ENCODE data around the gene PRDM12. TPM values are rescaled to one million over a fixed set of nuclear protein-coding genes. Genes with fewer than 3 reads are reported as not detected.

The PRDM12 gene
- total RNA-seq, 1 donor: not detected

GRCh38 chr9:130711469-130711868 is 47.1 kb downstream of the PRDM12 start:
- H3K4me3 ChIP-seq (ENCODE audit: low read length): no peak overlapping the region
- H3K9me3 ChIP-seq (ENCODE audit: low read depth, low read length): no peaks in the 10 kb centered on the region
- no peaks in the 10 kb centered on the region for H3K27me3 ChIP-seq (ENCODE audit: insufficient read depth, low read length)
- H3K4me1 ChIP-seq (ENCODE audit: insufficient read depth, low read length): peaks cover 36% of the 10 kb centered on the region

- H3K27me3 ChIP-seq (ENCODE audit: insufficient read depth, low read length): no peaks in the 10 kb centered on the region
- peaks cover 36% of the 10 kb centered on the region for H3K4me1 ChIP-seq (ENCODE audit: insufficient read depth, low read length)
- H3K4me3 ChIP-seq (ENCODE audit: low read length): peak overlapping the region; percentile 87
Measured at GRCh38 chr9:130712564-130713285, 48.3 kb downstream of the PRDM12 start.

GRCh38 chr9:130713286-130713960 is 49.0 kb downstream of the PRDM12 start:
- H3K4me1 ChIP-seq (ENCODE audit: insufficient read depth, low read length): peaks cover 36% of the 10 kb centered on the region
- no peaks in the 10 kb centered on the region for H3K9me3 ChIP-seq (ENCODE audit: low read depth, low read length)
- H3K27me3 ChIP-seq (ENCODE audit: insufficient read depth, low read length): no peaks in the 10 kb centered on the region
- H3K4me3 ChIP-seq (ENCODE audit: low read length): peak overlapping the region; percentile 87

More at GRCh38 chr9:130712564-130713285, 48.3 kb downstream of the PRDM12 start:
- no peaks in the 10 kb centered on the region for H3K9me3 ChIP-seq (ENCODE audit: low read depth, low read length)

- peaks cover 36% of the 10 kb centered on the region for H3K4me1 ChIP-seq (ENCODE audit: insufficient read depth, low read length)
- no peaks in the 10 kb centered on the region for H3K27me3 ChIP-seq (ENCODE audit: insufficient read depth, low read length)
- no peaks in the 10 kb centered on the region for H3K9me3 ChIP-seq (ENCODE audit: low read depth, low read length)
- H3K4me3 ChIP-seq (ENCODE audit: low read length): no peak overlapping the region
Measured at GRCh38 chr9:130714586-130715110, 50.3 kb downstream of the PRDM12 start.

- Histone ChIP-seq H3K27me3 (ENCODE audit: insufficient read depth, low read length) (no peaks in the 10 kb centered on the region), H3K4me3 (ENCODE audit: low read length) (no peak overlapping the region), H3K9me3 (ENCODE audit: low read depth, low read length) (no peaks in the 10 kb centered on the region), H3K4me1 (ENCODE audit: insufficient read depth, low read length) (peaks cover 36% of the 10 kb centered on the region)
Measured at GRCh38 chr9:130715270-130715669, 50.9 kb downstream of the PRDM12 start.

- Histone ChIP-seq H3K27me3 (ENCODE audit: insufficient read depth, low read length) (no peaks in the 10 kb centered on the region), H3K4me1 (ENCODE audit: insufficient read depth, low read length) (peaks cover 28% of the 10 kb centered on the region), H3K9me3 (ENCODE audit: low read depth, low read length) (no peaks in the 10 kb centered on the region), H3K4me3 (ENCODE audit: low read length) (no peak overlapping the region)
Measured at GRCh38 chr9:130718562-130718961, 54.2 kb downstream of the PRDM12 start.

- Histone ChIP-seq H3K9me3 (ENCODE audit: low read depth, low read length) (no peaks in the 10 kb centered on the region), H3K4me1 (ENCODE audit: insufficient read depth, low read length) (peaks cover 6% of the 10 kb centered on the region), H3K4me3 (ENCODE audit: low read length) (no peak overlapping the region), H3K27me3 (ENCODE audit: insufficient read depth, low read length) (no peaks in the 10 kb centered on the region)
Measured at GRCh38 chr9:130720762-130721161, 56.4 kb downstream of the PRDM12 start.

- H3K4me1 ChIP-seq (ENCODE audit: insufficient read depth, low read length): no peaks in the 10 kb centered on the region
- no peaks in the 10 kb centered on the region for H3K27me3 ChIP-seq (ENCODE audit: insufficient read depth, low read length)
- H3K4me3 ChIP-seq (ENCODE audit: low read length): no peak overlapping the region
- no peaks in the 10 kb centered on the region for H3K9me3 ChIP-seq (ENCODE audit: low read depth, low read length)
Measured at GRCh38 chr9:130728721-130729120, 64.3 kb downstream of the PRDM12 start.

- no peaks in the 10 kb centered on the region for H3K27me3 ChIP-seq (ENCODE audit: insufficient read depth, low read length)
- H3K4me1 ChIP-seq (ENCODE audit: insufficient read depth, low read length): no peaks in the 10 kb centered on the region
- no peaks in the 10 kb centered on the region for H3K9me3 ChIP-seq (ENCODE audit: low read depth, low read length)
- no peak overlapping the region for H3K4me3 ChIP-seq (ENCODE audit: low read length)
Measured at GRCh38 chr9:130729145-130729544, 64.8 kb downstream of the PRDM12 start.

GRCh38 chr9:130731355-130731754 is 67.0 kb downstream of the PRDM12 start:
- no peaks in the 10 kb centered on the region for H3K9me3 ChIP-seq (ENCODE audit: low read depth, low read length)
- H3K4me3 ChIP-seq (ENCODE audit: low read length): no peak overlapping the region
- H3K27me3 ChIP-seq (ENCODE audit: insufficient read depth, low read length): no peaks in the 10 kb centered on the region
- H3K4me1 ChIP-seq (ENCODE audit: insufficient read depth, low read length): no peaks in the 10 kb centered on the region

GRCh38 chr9:130732136-130732535 is 67.7 kb downstream of the PRDM12 start:
- Histone ChIP-seq H3K4me3 (ENCODE audit: low read length) (no peak overlapping the region), H3K9me3 (ENCODE audit: low read depth, low read length) (no peaks in the 10 kb centered on the region), H3K27me3 (ENCODE audit: insufficient read depth, low read length) (no peaks in the 10 kb centered on the region), H3K4me1 (ENCODE audit: insufficient read depth, low read length) (no peaks in the 10 kb centered on the region)

Other genes starting within 250 kb of the PRDM12 start
- 0.10 TPM for gene ASS1, start 219.6 kb upstream of the PRDM12 start, total RNA-seq
- gene FUBP3, start 85.0 kb upstream of the PRDM12 start, total RNA-seq: 20.9 TPM
- 34.2 TPM for gene EXOSC2, start 29.2 kb downstream of the PRDM12 start, total RNA-seq
- gene ABL1, start 170.7 kb downstream of the PRDM12 start, total RNA-seq: 14.7 TPM
- gene QRFP, start 232.2 kb downstream of the PRDM12 start, total RNA-seq: not detected